WTC11 (cell line): ENCODE measurements around the gene ADCYAP1. TPM values are rescaled to one million over a fixed set of nuclear protein-coding genes. Genes with fewer than 3 reads are reported as not detected.
"Not testable (repeated sequence)": the region's sequence is repeated elsewhere in the genome, so short reads cannot be mapped to it uniquely, and the experiment has no call there.

Source experiments
- ATAC-seq: fragments of 200-7000 bp; cut with Tn5 transposase; 2 replicates; pipeline ENCODE4 v1.10.0; 2021; ENCODE audit warnings: mild to moderate bottlenecking, moderate library complexity
- CTCF ChIA-PET: fragments of 300-600 bp; sonication (Branson Sonifier 250); formaldehyde crosslinking; loops from one replicate; lab custom pipeline; 2021; ENCODE audit warnings: antibody characterized with exemption; lab: Charles Lee
- POLR2A ChIA-PET: fragments of 350-600 bp; sonication (Branson Sonifier 250); formaldehyde crosslinking; loops from one replicate; lab custom pipeline; 2021; ENCODE audit warnings: antibody characterized with exemption; lab: Charles Lee
- DNase-seq: peaks from one replicate; pipeline ENCODE4 v3.0.0; 2021; ENCODE audit warnings: low spot score
- H3K27ac Mint-ChIP-seq: 2 replicates; pipeline ENCODE4 v1.8.0; 2021; ENCODE audit warnings: mixed read lengths
- H3K27me3 Mint-ChIP-seq: 2 replicates; pipeline ENCODE4 v1.8.0; 2021; ENCODE audit warnings: low read depth, mild to moderate bottlenecking, moderate library complexity, mixed read lengths
- H3K36me3 Mint-ChIP-seq: 2 replicates; pipeline ENCODE4 v1.8.0; 2021; ENCODE audit warnings: mixed read lengths
- H3K4me1 Mint-ChIP-seq: 2 replicates; pipeline ENCODE4 v1.8.0; 2022; ENCODE audit warnings: mixed read lengths
- H3K4me3 Mint-ChIP-seq: 2 replicates; pipeline ENCODE4 v1.8.0; 2021; ENCODE audit warnings: mild to moderate bottlenecking, moderate library complexity, mixed read lengths
- H3K9me3 Mint-ChIP-seq: 2 replicates; pipeline ENCODE4 v1.8.0; 2021; ENCODE audit warnings: mixed read lengths
- FOXJ3 ChIP-seq: sonication (generic); formaldehyde crosslinking; IDR thresholded peaks from 2 replicates; pipeline ENCODE4 v1.9.0; 2021; ENCODE audit warnings: missing genetic modification reagents, mild to moderate bottlenecking, borderline replicate concordance
- GRHL2 ChIP-seq: fragments of 250-450 bp; sonication (Bioruptor Pico); IDR thresholded peaks from 2 replicates; pipeline ENCODE4 v1.8.0; 2022; ENCODE audit warnings: mild to moderate bottlenecking, moderate library complexity; ENCODE audit not compliant: insufficient replicate concordance, severe bottlenecking
- NFATC4 ChIP-seq: fragments of 250-450 bp; sonication (Bioruptor Pico); IDR thresholded peaks from 2 replicates; pipeline ENCODE4 v1.9.0; 2021; ENCODE audit warnings: mild to moderate bottlenecking
- TCF7 ChIP-seq: sonication (generic); formaldehyde crosslinking; IDR thresholded peaks from 2 replicates; pipeline ENCODE4 v1.8.0; 2022; ENCODE audit warnings: mild to moderate bottlenecking, low read depth, missing genetic modification reagents, moderate library complexity
- TEAD1 ChIP-seq: sonication (generic); formaldehyde crosslinking; IDR thresholded peaks from 2 replicates; pipeline ENCODE4 v1.8.0; 2022; ENCODE audit warnings: mild to moderate bottlenecking, missing genetic modification reagents
- TP53 ChIP-seq: sonication (generic); formaldehyde crosslinking; IDR thresholded peaks from 2 replicates; pipeline ENCODE4 v1.8.1; 2023; ENCODE audit warnings: mild to moderate bottlenecking, missing genetic modification reagents
- ZBTB21 ChIP-seq: sonication (generic); formaldehyde crosslinking; IDR thresholded peaks from 2 replicates; pipeline ENCODE4 v1.8.1; 2023; ENCODE audit warnings: mild to moderate bottlenecking, missing genetic modification reagents, borderline replicate concordance
- ZNF121 ChIP-seq: sonication (generic); formaldehyde crosslinking; IDR thresholded peaks from 2 replicates; pipeline ENCODE4 v1.8.0; 2023; ENCODE audit warnings: missing genetic modification reagents
- ZNF396 ChIP-seq: fragments of 250-450 bp; sonication (Bioruptor Pico); IDR thresholded peaks from 2 replicates; pipeline ENCODE4 v1.8.0; 2021; ENCODE audit warnings: mild to moderate bottlenecking, moderate library complexity, borderline replicate concordance
- ZNF416 ChIP-seq: fragments of 250-450 bp; sonication (Bioruptor Pico); IDR thresholded peaks from 2 replicates; pipeline ENCODE4 v1.9.0; 2021; ENCODE audit warnings: mild to moderate bottlenecking, inconsistent platforms
- total RNA-seq: library from RNA; stranded (reverse); gene quantifications from 3 replicates; pipeline ENCODE4 v1.2.3, GENCODE V29; 2021
- TF ChIP-seq, protein P1 (sequence below): fragments of 200-600 bp; IDR thresholded peaks from 2 replicates; pipeline ENCODE4 v1.8.0; 2022; ENCODE audit warnings: antibody characterized with exemption
- TF ChIP-seq, protein P2 (sequence below): sonication (generic); formaldehyde crosslinking; IDR thresholded peaks from 2 replicates; pipeline ENCODE4 v1.8.1; 2022; ENCODE audit warnings: mild to moderate bottlenecking, moderate library complexity, missing genetic modification reagents
- TF ChIP-seq, protein P3 (sequence below): sonication (generic); formaldehyde crosslinking; IDR thresholded peaks from 2 replicates; pipeline ENCODE4 v1.8.0; 2023; ENCODE audit warnings: missing genetic modification reagents
- TF ChIP-seq, protein P4 (sequence below): sonication (generic); formaldehyde crosslinking; IDR thresholded peaks from 2 replicates; pipeline ENCODE4 v1.8.1; 2022; ENCODE audit warnings: low read depth, mild to moderate bottlenecking, moderate library complexity, missing genetic modification reagents, borderline replicate concordance
- TF ChIP-seq, protein P5 (sequence below): sonication (generic); formaldehyde crosslinking; IDR thresholded peaks from 2 replicates; pipeline ENCODE4 v1.8.1; 2023; ENCODE audit warnings: mild to moderate bottlenecking, missing genetic modification reagents, borderline replicate concordance

ADCYAP1 gene
- total RNA-seq, 1 experiment from 2014 or later: not detected

DNA sequence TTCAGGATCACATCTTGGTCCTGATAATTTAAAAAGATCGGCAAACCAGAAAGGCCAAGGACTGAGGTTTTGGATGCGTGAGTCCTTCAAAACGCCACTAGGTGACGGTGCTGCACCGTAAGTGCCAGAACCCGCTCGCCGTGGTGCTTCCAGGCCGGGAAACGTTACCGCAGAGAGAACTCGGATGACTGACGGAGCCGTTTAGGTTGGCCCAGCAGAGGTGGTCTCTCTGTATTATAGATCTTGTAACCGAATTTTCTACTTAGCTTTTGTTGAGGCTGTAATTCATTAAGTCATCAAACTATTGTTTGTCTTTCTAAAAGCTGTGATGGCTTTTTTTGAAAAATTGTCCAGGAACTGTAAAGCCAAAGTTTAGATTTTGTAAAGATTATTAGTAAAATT is 39.8 kb upstream of the ADCYAP1 start:
- ATAC-seq (peak; percentile 95), DNase-seq (peak; percentile 80)
- ChIA-PET CTCF (no interaction called here), POLR2A (no interaction called here)
- Mint-ChIP-seq H3K27ac (no peak overlapping the region), H3K4me3 (no peak overlapping the region), H3K27me3 (peaks cover 3% of the 10 kb centered on the region; the same call in 1 of the 2 replicates), H3K9me3 (no peaks in the 10 kb centered on the region), H3K36me3 (no peaks in the 10 kb centered on the region), H3K4me1 (peaks cover 20% of the 10 kb centered on the region)
- TF ChIP-seq, protein P1, sequence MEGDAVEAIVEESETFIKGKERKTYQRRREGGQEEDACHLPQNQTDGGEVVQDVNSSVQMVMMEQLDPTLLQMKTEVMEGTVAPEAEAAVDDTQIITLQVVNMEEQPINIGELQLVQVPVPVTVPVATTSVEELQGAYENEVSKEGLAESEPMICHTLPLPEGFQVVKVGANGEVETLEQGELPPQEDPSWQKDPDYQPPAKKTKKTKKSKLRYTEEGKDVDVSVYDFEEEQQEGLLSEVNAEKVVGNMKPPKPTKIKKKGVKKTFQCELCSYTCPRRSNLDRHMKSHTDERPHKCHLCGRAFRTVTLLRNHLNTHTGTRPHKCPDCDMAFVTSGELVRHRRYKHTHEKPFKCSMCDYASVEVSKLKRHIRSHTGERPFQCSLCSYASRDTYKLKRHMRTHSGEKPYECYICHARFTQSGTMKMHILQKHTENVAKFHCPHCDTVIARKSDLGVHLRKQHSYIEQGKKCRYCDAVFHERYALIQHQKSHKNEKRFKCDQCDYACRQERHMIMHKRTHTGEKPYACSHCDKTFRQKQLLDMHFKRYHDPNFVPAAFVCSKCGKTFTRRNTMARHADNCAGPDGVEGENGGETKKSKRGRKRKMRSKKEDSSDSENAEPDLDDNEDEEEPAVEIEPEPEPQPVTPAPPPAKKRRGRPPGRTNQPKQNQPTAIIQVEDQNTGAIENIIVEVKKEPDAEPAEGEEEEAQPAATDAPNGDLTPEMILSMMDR: peak; percentile 95
- TF ChIP-seq ZNF121 (CRISPR knock-in tag): peak; percentile 66
- TF ChIP-seq ZBTB21 (CRISPR knock-in tag): no peak
- no peak for TF ChIP-seq NFATC4 (CRISPR knock-in tag)

DNA sequence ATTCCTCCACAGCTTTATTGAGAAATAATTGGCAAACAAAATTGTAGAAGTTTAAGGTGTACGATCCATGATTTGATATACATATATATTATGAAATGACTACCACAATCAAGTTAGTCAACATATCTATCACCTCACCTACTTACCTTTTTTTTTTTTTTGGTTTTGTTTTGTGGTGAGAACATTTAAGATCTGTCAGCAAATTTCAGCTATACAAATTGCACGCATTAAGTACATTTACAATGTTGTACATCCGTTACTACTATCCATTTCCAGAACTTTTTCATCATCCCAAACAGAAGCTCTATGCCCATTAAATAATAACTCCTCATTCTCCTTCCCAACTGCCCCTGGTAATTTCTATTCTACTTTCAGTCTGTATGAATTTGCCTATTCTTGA is 37.4 kb upstream of the ADCYAP1 start:
- TF ChIP-seq, protein P2, sequence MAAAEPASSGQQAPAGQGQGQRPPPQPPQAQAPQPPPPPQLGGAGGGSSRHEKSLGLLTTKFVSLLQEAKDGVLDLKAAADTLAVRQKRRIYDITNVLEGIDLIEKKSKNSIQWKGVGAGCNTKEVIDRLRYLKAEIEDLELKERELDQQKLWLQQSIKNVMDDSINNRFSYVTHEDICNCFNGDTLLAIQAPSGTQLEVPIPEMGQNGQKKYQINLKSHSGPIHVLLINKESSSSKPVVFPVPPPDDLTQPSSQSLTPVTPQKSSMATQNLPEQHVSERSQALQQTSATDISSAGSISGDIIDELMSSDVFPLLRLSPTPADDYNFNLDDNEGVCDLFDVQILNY (CRISPR knock-in tag): no peak
- TF ChIP-seq ZNF416 (no peak), ZNF121 (CRISPR knock-in tag) (no peak), TEAD1 (CRISPR knock-in tag) (no peak)
- TF ChIP-seq, all 79 proteins: peak for 0
- Mint-ChIP-seq H3K27me3 (peaks cover 3% of the 10 kb centered on the region; the same call in 1 of the 2 replicates), H3K4me1 (peaks cover 10% of the 10 kb centered on the region)

DNA sequence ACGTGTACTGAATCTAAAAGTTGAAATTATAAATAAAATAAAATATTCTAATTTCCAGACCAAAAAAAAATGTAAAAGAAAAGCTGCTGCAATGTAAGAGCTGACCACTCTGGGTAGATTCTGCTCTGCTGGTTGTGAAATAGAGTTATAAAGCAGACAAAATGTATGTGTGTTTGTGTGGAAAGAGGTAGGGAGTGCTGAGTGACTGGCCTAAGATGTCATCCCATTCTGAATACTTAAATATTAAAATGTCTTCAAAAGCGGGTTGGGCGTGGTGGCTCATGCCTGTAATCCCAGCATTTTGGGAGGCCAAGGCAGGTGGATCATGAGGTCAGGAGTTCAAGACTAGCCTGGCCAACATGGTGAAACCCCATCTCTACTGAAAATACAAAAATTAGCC is 31.2 kb upstream of the ADCYAP1 start:
- H3K4me1 Mint-ChIP-seq, H3K4me3 Mint-ChIP-seq, H3K27ac Mint-ChIP-seq, DNase-seq, H3K27me3 Mint-ChIP-seq, ATAC-seq, POLR2A ChIA-PET, H3K36me3 Mint-ChIP-seq: not testable (repeated sequence)
- CTCF ChIA-PET: interaction anchor here (1.4 kb wide), 1 partner anchor 34 kb away, joined by 3 read pairs; no protein-coding TSS in a partner anchor
- peaks cover 42% of the 10 kb centered on the region for H3K9me3 Mint-ChIP-seq

More for the DNA sequence above, 37.4 kb upstream of the ADCYAP1 start:
- peaks cover 14% of the 10 kb centered on the region for H3K9me3 Mint-ChIP-seq
- POLR2A ChIA-PET: interaction anchor here (0.7 kb wide), 1 partner anchor 29 kb away, joined by 7 read pairs; no protein-coding TSS in a partner anchor
- CTCF ChIA-PET: no interaction called here
- no peak overlapping the region for H3K27ac Mint-ChIP-seq
- H3K36me3 Mint-ChIP-seq: no peaks in the 10 kb centered on the region
- no peak for ATAC-seq
- H3K4me3 Mint-ChIP-seq: no peak overlapping the region
- no peak for DNase-seq

DNA sequence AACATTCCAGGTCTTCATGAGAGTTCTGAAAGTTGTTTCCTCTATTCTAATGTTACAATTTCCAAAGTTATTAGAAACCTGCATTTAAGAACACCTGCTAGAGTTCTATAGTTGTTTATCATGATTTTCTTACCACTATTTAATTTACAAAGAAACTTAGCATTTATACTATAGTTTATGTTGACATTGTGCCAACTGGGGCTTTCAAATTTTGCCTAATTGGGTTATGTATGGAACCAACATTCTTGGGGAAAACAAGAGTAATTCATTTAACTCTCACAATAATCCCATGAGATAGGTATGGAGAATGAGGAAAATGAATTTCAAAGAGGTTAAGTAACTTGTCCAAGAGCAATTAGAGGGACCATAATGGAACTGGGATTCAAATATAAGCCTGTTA is 28.8 kb upstream of the ADCYAP1 start:
- H3K27me3 Mint-ChIP-seq: no peaks in the 10 kb centered on the region; the same call in 1 of the 2 replicates
- H3K4me3 Mint-ChIP-seq: no peak overlapping the region
- H3K27ac Mint-ChIP-seq: no peak overlapping the region
- ChIA-PET POLR2A (no interaction called here), CTCF (no interaction called here)
- peaks cover 34% of the 10 kb centered on the region for H3K9me3 Mint-ChIP-seq
- ATAC-seq (no peak), DNase-seq (no peak)
- H3K4me1 Mint-ChIP-seq: no peaks in the 10 kb centered on the region
- H3K36me3 Mint-ChIP-seq: no peaks in the 10 kb centered on the region; the same call in 1 of the 2 replicates
- TF ChIP-seq ZNF396 (CRISPR knock-in tag) (no peak), GRHL2 (CRISPR knock-in tag) (no peak)
- TF ChIP-seq, protein P3, sequence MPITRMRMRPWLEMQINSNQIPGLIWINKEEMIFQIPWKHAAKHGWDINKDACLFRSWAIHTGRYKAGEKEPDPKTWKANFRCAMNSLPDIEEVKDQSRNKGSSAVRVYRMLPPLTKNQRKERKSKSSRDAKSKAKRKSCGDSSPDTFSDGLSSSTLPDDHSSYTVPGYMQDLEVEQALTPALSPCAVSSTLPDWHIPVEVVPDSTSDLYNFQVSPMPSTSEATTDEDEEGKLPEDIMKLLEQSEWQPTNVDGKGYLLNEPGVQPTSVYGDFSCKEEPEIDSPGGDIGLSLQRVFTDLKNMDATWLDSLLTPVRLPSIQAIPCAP: no peak

DNA sequence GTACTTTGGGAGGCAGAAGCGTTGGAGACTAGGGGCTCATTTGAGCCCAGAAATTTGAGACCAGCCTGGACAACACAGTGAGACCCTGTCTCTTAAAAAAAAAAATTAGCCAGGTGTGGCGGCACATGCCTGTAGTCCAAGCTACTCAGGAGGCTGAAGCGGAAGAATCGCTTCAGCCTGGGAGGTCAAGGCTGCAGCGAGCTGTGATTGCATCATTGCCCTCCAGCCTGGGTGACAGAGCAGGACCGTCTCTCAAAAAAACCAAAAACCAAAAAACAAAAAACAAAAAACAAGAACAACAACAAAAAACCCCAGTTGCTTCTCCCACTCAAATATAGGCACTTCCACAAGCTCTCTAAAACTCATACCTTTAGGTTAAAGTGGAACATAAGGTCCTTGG is 27.4 kb upstream of the ADCYAP1 start:
- H3K4me1 Mint-ChIP-seq: no peaks in the 10 kb centered on the region
- peaks cover 31% of the 10 kb centered on the region for H3K9me3 Mint-ChIP-seq
- ATAC-seq (no peak), DNase-seq (no peak)
- H3K27ac Mint-ChIP-seq: no peak overlapping the region
- H3K4me3 Mint-ChIP-seq: no peak overlapping the region
- ChIA-PET CTCF (interaction anchor here (1.2 kb wide), 1 partner anchor 185 kb away, joined by 5 read pairs; no protein-coding TSS in a partner anchor), POLR2A (no interaction called here)
- no peaks in the 10 kb centered on the region; the same call in 1 of the 2 replicates for H3K27me3 Mint-ChIP-seq
- H3K36me3 Mint-ChIP-seq: no peaks in the 10 kb centered on the region; the same call in 1 of the 2 replicates
- no peak for TF ChIP-seq TP53 (CRISPR knock-in tag)
- TF ChIP-seq, protein P4, sequence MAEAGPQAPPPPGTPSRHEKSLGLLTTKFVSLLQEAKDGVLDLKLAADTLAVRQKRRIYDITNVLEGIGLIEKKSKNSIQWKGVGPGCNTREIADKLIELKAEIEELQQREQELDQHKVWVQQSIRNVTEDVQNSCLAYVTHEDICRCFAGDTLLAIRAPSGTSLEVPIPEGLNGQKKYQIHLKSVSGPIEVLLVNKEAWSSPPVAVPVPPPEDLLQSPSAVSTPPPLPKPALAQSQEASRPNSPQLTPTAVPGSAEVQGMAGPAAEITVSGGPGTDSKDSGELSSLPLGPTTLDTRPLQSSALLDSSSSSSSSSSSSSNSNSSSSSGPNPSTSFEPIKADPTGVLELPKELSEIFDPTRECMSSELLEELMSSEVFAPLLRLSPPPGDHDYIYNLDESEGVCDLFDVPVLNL (CRISPR knock-in tag): no peak
- TF ChIP-seq, protein P5, sequence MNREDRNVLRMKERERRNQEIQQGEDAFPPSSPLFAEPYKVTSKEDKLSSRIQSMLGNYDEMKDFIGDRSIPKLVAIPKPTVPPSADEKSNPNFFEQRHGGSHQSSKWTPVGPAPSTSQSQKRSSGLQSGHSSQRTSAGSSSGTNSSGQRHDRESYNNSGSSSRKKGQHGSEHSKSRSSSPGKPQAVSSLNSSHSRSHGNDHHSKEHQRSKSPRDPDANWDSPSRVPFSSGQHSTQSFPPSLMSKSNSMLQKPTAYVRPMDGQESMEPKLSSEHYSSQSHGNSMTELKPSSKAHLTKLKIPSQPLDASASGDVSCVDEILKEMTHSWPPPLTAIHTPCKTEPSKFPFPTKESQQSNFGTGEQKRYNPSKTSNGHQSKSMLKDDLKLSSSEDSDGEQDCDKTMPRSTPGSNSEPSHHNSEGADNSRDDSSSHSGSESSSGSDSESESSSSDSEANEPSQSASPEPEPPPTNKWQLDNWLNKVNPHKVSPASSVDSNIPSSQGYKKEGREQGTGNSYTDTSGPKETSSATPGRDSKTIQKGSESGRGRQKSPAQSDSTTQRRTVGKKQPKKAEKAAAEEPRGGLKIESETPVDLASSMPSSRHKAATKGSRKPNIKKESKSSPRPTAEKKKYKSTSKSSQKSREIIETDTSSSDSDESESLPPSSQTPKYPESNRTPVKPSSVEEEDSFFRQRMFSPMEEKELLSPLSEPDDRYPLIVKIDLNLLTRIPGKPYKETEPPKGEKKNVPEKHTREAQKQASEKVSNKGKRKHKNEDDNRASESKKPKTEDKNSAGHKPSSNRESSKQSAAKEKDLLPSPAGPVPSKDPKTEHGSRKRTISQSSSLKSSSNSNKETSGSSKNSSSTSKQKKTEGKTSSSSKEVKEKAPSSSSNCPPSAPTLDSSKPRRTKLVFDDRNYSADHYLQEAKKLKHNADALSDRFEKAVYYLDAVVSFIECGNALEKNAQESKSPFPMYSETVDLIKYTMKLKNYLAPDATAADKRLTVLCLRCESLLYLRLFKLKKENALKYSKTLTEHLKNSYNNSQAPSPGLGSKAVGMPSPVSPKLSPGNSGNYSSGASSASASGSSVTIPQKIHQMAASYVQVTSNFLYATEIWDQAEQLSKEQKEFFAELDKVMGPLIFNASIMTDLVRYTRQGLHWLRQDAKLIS (CRISPR knock-in tag): no peak
- no peak for TF ChIP-seq TCF7
- TF ChIP-seq, protein P3: no peak
- no peak for TF ChIP-seq FOXJ3 (CRISPR knock-in tag)
